Endothelial cell of umbilical vein (primary cell): ENCODE results near the gene CCDC85B. TPM values are rescaled to one million over a fixed set of nuclear protein-coding genes. Genes with fewer than 3 reads are reported as not detected.

Experiments used
- BruUV-seq: library from RNA; stranded (reverse); fragments of 400-500 nt; replicated peaks from 2 replicates; lab custom pipeline; 2021; lab: Mats Ljungman, UMichigan
- CTCF ChIA-PET: fragments of 300-600, 350-600 bp; sonication (Branson Sonifier 250); formaldehyde crosslinking; loops from one replicate; lab custom pipeline; 2021; ENCODE audit warnings: antibody characterized with exemption, inconsistent platforms; lab: Charles Lee
- POLR2A ChIA-PET: fragments of 300-600, 350-600 bp; sonication (Branson Sonifier 250); formaldehyde crosslinking; loops from one replicate; lab custom pipeline; 2021; ENCODE audit warnings: antibody characterized with exemption, inconsistent platforms; lab: Charles Lee
- DNase-seq: peaks from one replicate; pipeline ENCODE4 v3.0.0-alpha.2; 2011; ENCODE audit warnings: low read depth, low spot score
- FAIRE-seq: peaks from 2 replicates; lab custom pipeline; 2011; peaks lifted over from hg19 to GRCh38; lab: Jason Lieb, UNC
- H2AFZ ChIP-seq: 2 replicates; pipeline ENCODE4 v1.6.0; 2012; ENCODE audit warnings: low read depth, low read length, control low read depth, inconsistent platforms
- H3K27ac ChIP-seq: 2 replicates; pipeline ENCODE4 v1.5.1; 2011; ENCODE audit warnings: low read depth, mild to moderate bottlenecking, control low read depth, low read length, moderate library complexity; ENCODE audit not compliant: insufficient read depth
- H3K27me3 ChIP-seq, 2 experiments: 2 replicates each; pipeline versions ENCODE4 v1.6.0 to v1.6.1; 2011; ENCODE audit warnings: low read length in 2 of 2, mixed read lengths in 1 of 2; ENCODE audit not compliant: control insufficient read depth in 2 of 2, insufficient read depth in 2 of 2
- H3K36me3 ChIP-seq, 2 experiments: 2 replicates in 1 of 2; 3 replicates in 1 of 2; pipeline ENCODE4 v1.5.1; 2011; ENCODE audit warnings: low read length in 2 of 2, mild to moderate bottlenecking in 1 of 2, moderate library complexity in 1 of 2; ENCODE audit not compliant: control insufficient read depth in 2 of 2, insufficient read depth in 2 of 2; ENCODE audit errors: extremely low read depth in 1 of 2
- H3K4me1 ChIP-seq: 3 replicates; pipeline ENCODE4 v1.5.1; 2011; ENCODE audit warnings: mild to moderate bottlenecking, low read length; ENCODE audit not compliant: control insufficient read depth, insufficient read depth; ENCODE audit errors: extremely low read depth
- H3K4me2 ChIP-seq: 2 replicates; pipeline ENCODE4 v1.6.1; 2011; ENCODE audit warnings: low read length, control low read depth, mixed read lengths; ENCODE audit not compliant: insufficient read depth
- H3K4me3 ChIP-seq, 3 experiments: fragments of 200-600 bp in 1 of 3; sonication (generic), shearing (Covaris generic) in 1 of 3; replicated peaks in 1 of 3; 2 replicates each; pipeline ENCODE4 v1.5.1; 2011 to 2016; ENCODE audit warnings: control low read depth in 3 of 3, low read length in 3 of 3, mild to moderate bottlenecking in 2 of 3, inconsistent platforms in 1 of 3, low read depth in 1 of 3, moderate library complexity in 1 of 3; ENCODE audit not compliant: insufficient read depth in 1 of 3
- H3K79me2 ChIP-seq: 2 replicates; pipeline ENCODE4 v1.6.0; 2012; ENCODE audit warnings: low read length, inconsistent platforms; ENCODE audit not compliant: control insufficient read depth, insufficient read depth
- H3K9ac ChIP-seq: replicated peaks from 2 replicates; pipeline ENCODE3; 2011; ENCODE audit warnings: low read length, control low read depth; ENCODE audit not compliant: insufficient read depth; ENCODE audit errors: extremely low read depth
- H3K9me1 ChIP-seq: replicated peaks from 3 replicates; pipeline ENCODE4 v1.6.0; 2011; ENCODE audit warnings: mild to moderate bottlenecking, low read length; ENCODE audit not compliant: control insufficient read depth, insufficient read depth; ENCODE audit errors: extremely low read depth
- H3K9me3 ChIP-seq: replicated peaks from 2 replicates; pipeline ENCODE4 v1.5.1; 2012; ENCODE audit warnings: low read length, inconsistent platforms; ENCODE audit not compliant: control insufficient read depth, insufficient read depth
- H4K20me1 ChIP-seq: replicated peaks from 2 replicates; pipeline ENCODE3; 2011; ENCODE audit warnings: mild to moderate bottlenecking, low read length; ENCODE audit not compliant: control insufficient read depth, insufficient read depth; ENCODE audit errors: extremely low read depth
- EZH2 ChIP-seq: IDR thresholded peaks from 2 replicates; pipeline ENCODE4 v1.6.1; 2012; ENCODE audit warnings: borderline replicate concordance, low read depth, mild to moderate bottlenecking, moderate library complexity, low read length, inconsistent platforms; ENCODE audit not compliant: severe bottlenecking
- FOS ChIP-seq: IDR thresholded peaks from 2 replicates; pipeline ENCODE4 v1.6.1; 2011; ENCODE audit warnings: mild to moderate bottlenecking, low read length, moderate library complexity, borderline replicate concordance; ENCODE audit not compliant: insufficient read depth
- GATA2 ChIP-seq: IDR thresholded peaks from 2 replicates; pipeline ENCODE4 v1.7.0; 2011; ENCODE audit warnings: low read depth, mild to moderate bottlenecking, moderate library complexity, mixed read lengths, low read length; ENCODE audit not compliant: insufficient read length, insufficient read depth
- JUN ChIP-seq: IDR thresholded peaks from 2 replicates; pipeline ENCODE4 v1.6.1; 2011; ENCODE audit warnings: borderline replicate concordance, low read depth; ENCODE audit not compliant: insufficient read length, insufficient read depth
- MYC ChIP-seq: IDR thresholded peaks from one replicate; pipeline ENCODE4 v1.6.1; 2011; ENCODE audit warnings: mild to moderate bottlenecking, low read depth, low read length
- POLR2A ChIP-seq: IDR thresholded peaks from 2 replicates; pipeline ENCODE4 v1.6.1; 2012; ENCODE audit warnings: low read depth, mild to moderate bottlenecking, control low read depth, low read length
- POLR2AphosphoS5 ChIP-seq: IDR thresholded peaks from 2 replicates; pipeline ENCODE4 v1.6.1; 2012; ENCODE audit warnings: low read depth, mild to moderate bottlenecking, control low read depth, low read length, moderate library complexity; ENCODE audit not compliant: insufficient read depth
- dilution Hi-C: fragments of 300-500 bp; cut with MboI; formaldehyde crosslinking; loops from one replicate; pipeline ENCODE4 v1.15.0; 2019; ENCODE audit warnings: low sequenced_read_pairs; ENCODE audit not compliant: extremely low pct_ligation_motif_present
- intact Hi-C: fragments of 100-400 bp; cut with micrococcal nuclease; formaldehyde crosslinking; loops from one replicate; pipeline ENCODE4 v1.10.0; 2022
- polyA plus RNA-seq, 4 experiments: library from polyadenylated mRNA; depleted of rRNA in 3 of 4; stranded (reverse) in 3 of 4; unstranded in 1 of 4; fragments of >200 nt; gene quantifications; 2 replicates each; pipeline versions ENCODE4 v1.2.1 to v1.2.3, GENCODE V29; 2011 to 2012; ENCODE audit warnings: missing spikeins in 1 of 4
- total RNA-seq: library from RNA; stranded (reverse); gene quantifications from 2 replicates; pipeline ENCODE4 v1.2.3, GENCODE V29; 2021
- TF ChIP-seq, protein P1 (sequence below): IDR thresholded peaks from 2 replicates; pipeline ENCODE4 v1.6.1; 2011; ENCODE audit not compliant: insufficient read depth, insufficient read length
- TF ChIP-seq, protein P2 (sequence below), 2 donors: IDR thresholded peaks; 1 replicate in 1 of 2; 2 replicates in 1 of 2; pipeline ENCODE4 v1.5.1; 2011; ENCODE audit warnings: low read length in 2 of 2, mild to moderate bottlenecking in 2 of 2, moderate library complexity in 2 of 2, control low read depth in 1 of 2, inconsistent platforms in 1 of 2, low read depth in 1 of 2; ENCODE audit not compliant: insufficient read depth in 1 of 2; ENCODE audit errors: extremely low read depth in 1 of 2

The CCDC85B gene
- total and polyA plus RNA-seq, 2 donors (not counting 3 experiments of a cell fraction or from before 2014, with no cell fraction given) = 105 to 107 TPM

DNA sequence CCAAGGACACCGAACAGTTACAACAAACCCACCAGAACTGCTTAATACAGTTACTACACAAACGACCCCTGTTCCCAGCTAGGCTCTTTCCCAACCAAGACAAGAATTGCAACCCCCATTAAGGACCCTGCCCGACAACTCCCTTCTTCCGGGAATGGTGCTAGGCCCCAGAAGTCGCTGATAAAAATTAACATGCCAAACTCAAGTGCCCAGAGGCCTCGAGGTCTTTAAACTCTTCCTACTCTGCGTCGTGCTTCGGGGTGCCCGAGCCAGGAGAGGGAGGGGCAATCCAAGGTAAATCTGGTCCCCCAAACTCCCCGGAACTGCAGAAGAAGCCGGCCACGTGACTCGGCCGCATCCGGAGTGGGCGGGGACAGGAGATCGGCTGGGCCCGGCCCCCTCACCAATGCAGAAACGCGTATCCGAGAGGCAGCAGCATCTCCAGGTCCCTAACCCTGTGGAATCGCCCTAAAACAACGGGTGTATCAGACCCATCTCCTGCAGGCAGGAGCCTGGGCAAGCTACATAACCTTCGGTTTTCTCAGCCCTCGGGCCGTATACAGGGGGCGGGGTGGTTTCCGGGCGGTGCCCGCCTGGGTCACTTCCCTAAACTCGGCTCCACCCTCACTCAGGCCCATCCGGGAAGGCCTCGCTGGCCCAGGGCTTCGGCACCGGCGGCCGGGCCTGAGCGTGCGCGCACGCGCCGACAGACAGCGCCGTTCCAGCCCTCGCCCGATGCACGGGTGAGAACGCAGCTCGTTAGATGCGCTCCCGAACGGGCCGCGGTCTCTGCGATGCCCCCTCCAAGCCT lies 33.6 kb upstream of the CCDC85B start:
- Histone ChIP-seq H3K9ac (peak overlapping the region; percentile 83), H3K4me3 (peak overlapping the region; percentile 27 to 85 (median 85)), H3K27ac (peak overlapping the region; percentile 48), H3K4me1 (peaks cover 36% of the 10 kb centered on the region), H2AFZ (no peak overlapping the region), H3K9me3 (no peaks in the 10 kb centered on the region), H3K27me3 (no peaks in the 10 kb centered on the region), H3K4me2 (peak overlapping the region; percentile 90), H3K79me2 (peaks cover 61% of the 10 kb centered on the region), H4K20me1 (peaks cover 9% of the 10 kb centered on the region), H3K9me1 (no peaks in the 10 kb centered on the region), H3K36me3 (peaks cover 36 to 41% of the 10 kb centered on the region in 2 experiments)
- CTCF ChIA-PET = interaction anchor here (0.8 to 1.5 kb wide), 2 partner anchors 35 to 87 kb away, joined by 3 read pairs; no protein-coding TSS in a partner anchor
- POLR2A ChIA-PET = interaction anchor here (1.2 to 5.4 kb wide), 2 partner anchors 33 to 37 kb away, joined by 5 to 67 read pairs; partner anchors contain the start of genes CCDC85B and FIBP
- BruUV-seq = no TSS peak
- dilution Hi-C loops = no loop called here
- peak; percentile 63 for DNase-seq
- TF ChIP-seq, protein P1, sequence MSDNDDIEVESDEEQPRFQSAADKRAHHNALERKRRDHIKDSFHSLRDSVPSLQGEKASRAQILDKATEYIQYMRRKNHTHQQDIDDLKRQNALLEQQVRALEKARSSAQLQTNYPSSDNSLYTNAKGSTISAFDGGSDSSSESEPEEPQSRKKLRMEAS = peak; percentile 77
- TF ChIP-seq POLR2AphosphoS5 (peak; percentile 75), EZH2 (no peak), JUN (no peak), POLR2A (peak; percentile 76)
- intact Hi-C loops = no loop called here
- peak; percentile 87 for FAIRE-seq

DNA sequence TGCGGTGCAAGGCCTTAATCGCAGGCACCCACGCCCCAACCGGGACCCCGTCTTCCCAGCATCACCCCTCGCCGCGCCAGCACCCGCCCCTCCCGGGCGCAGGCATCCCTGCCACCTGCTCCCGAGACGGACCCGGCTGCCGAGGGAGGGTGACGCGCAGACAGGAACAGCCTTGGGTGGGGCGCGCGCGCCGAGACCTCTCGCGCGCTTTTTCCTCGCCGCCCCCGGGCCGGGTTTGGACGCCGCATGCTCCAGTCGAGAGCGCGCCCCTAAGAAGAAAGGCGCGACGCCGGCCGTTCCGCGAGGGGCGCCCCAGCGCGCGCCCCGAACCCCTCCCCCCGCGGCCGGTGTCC lies 33.0 kb upstream of the CCDC85B start:
- Histone ChIP-seq H3K27ac (peak overlapping the region; percentile 48), H3K4me1 (peaks cover 39% of the 10 kb centered on the region), H3K9me3 (no peaks in the 10 kb centered on the region), H4K20me1 (peaks cover 9% of the 10 kb centered on the region), H2AFZ (no peak overlapping the region), H3K27me3 (no peaks in the 10 kb centered on the region), H3K9me1 (no peaks in the 10 kb centered on the region), H3K36me3 (peaks cover 36% of the 10 kb centered on the region in 2 experiments), H3K4me2 (peak overlapping the region; percentile 90), H3K4me3 (peak overlapping the region; percentile 27 to 85 (median 85)), H3K9ac (peak overlapping the region; percentile 83), H3K79me2 (peaks cover 67% of the 10 kb centered on the region)
- DNase-seq = no peak
- ChIA-PET CTCF (interaction anchor here (0.8 to 4.8 kb wide), 4 partner anchors 14 to 88 kb away, joined by 3 to 73 read pairs (median 27); partner anchors contain the start of gene EFEMP2), POLR2A (interaction anchor here (1.0 to 5.4 kb wide), 4 partner anchors 14 to 36 kb away, joined by 4 to 67 read pairs (median 11); partner anchors contain the start of genes CCDC85B and FIBP)
- intact Hi-C loops = no loop called here
- dilution Hi-C loops = no loop called here
- no peak for TF ChIP-seq POLR2AphosphoS5
- TF ChIP-seq, protein P2, sequence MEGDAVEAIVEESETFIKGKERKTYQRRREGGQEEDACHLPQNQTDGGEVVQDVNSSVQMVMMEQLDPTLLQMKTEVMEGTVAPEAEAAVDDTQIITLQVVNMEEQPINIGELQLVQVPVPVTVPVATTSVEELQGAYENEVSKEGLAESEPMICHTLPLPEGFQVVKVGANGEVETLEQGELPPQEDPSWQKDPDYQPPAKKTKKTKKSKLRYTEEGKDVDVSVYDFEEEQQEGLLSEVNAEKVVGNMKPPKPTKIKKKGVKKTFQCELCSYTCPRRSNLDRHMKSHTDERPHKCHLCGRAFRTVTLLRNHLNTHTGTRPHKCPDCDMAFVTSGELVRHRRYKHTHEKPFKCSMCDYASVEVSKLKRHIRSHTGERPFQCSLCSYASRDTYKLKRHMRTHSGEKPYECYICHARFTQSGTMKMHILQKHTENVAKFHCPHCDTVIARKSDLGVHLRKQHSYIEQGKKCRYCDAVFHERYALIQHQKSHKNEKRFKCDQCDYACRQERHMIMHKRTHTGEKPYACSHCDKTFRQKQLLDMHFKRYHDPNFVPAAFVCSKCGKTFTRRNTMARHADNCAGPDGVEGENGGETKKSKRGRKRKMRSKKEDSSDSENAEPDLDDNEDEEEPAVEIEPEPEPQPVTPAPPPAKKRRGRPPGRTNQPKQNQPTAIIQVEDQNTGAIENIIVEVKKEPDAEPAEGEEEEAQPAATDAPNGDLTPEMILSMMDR (IDR thresholded peaks at IDR 0.05; ENCODE audit: extremely low read depth in 1 of 2, insufficient read depth in 1 of 2, low read depth in 1 of 2, low read length in 2 of 2) = no peak
- no peak for TF ChIP-seq MYC
- TF ChIP-seq, protein P1 = no peak
- no peak for TF ChIP-seq JUN
- no peak for TF ChIP-seq POLR2A
- TF ChIP-seq GATA2 = no peak
- TF ChIP-seq EZH2 = no peak
- no peak for TF ChIP-seq FOS
- FAIRE-seq = no peak
- BruUV-seq = no TSS peak
